Gastrocnemius medialis (tissue), 4 donors: ENCODE results near the gene FAM200B.

ENCODE experiments used
- CTCF ChIP-seq, 5 experiments: fragments of 450-650 bp in 3 of 5; fragments of 200-600 bp in 2 of 5; sonication (generic) in 2 of 5; IDR thresholded peaks in 4 of 5; conservative IDR thresholded peaks in 1 of 5; 1 replicate in 4 of 5; 2 replicates in 1 of 5; pipeline ENCODE4 v1.5.1; 2016 to 2019; ENCODE audit warnings: antibody characterized with exemption in 5 of 5, mild to moderate bottlenecking in 3 of 5, moderate library complexity in 3 of 5
- POLR2A ChIP-seq, 2 donors: fragments of 450-650 bp; IDR thresholded peaks; one replicate each; pipeline ENCODE4 v1.6.1; 2017; ENCODE audit warnings: antibody characterized with exemption in 2 of 2, mild to moderate bottlenecking in 2 of 2, moderate library complexity in 2 of 2

GRCh38 chr4:15704129-15704528, 22.5 kb downstream of the FAM200B start:
- no peak for TF ChIP-seq CTCF (IDR thresholded peaks at IDR 0.05 in 4 of 5, conservative IDR thresholded peaks at IDR 0.05 in 1 of 5)
- no peak for TF ChIP-seq POLR2A (IDR thresholded peaks at IDR 0.05)
